HAP-1 (cell line): ENCODE data around the gene IGSF22.
"Not testable (repeated sequence)": the region's sequence is repeated elsewhere in the genome, so short reads cannot be mapped to it uniquely, and the experiment has no call there.

ENCODE experiments used
- DNase-seq, 2 experiments: peaks; one replicate each; pipeline ENCODE4 v3.0.0-alpha.2; 2016 to 2020; ENCODE audit warnings: low spot score in 2 of 2
- H3K27me3 ChIP-seq: fragments of 250-450 bp; sonication (Bioruptor Pico); 2 replicates; pipeline ENCODE4 v1.5.1; 2020; ENCODE audit warnings: low read depth, mild to moderate bottlenecking, moderate library complexity
- H3K36me3 ChIP-seq: fragments of 250-450 bp; sonication (Bioruptor Pico); replicated peaks from 2 replicates; pipeline ENCODE4 v1.5.1; 2020; ENCODE audit warnings: mild to moderate bottlenecking
- H3K4me1 ChIP-seq: fragments of 250-450 bp; sonication (Bioruptor Pico); 2 replicates; pipeline ENCODE4 v1.5.1; 2020; ENCODE audit warnings: mild to moderate bottlenecking
- H3K4me3 ChIP-seq: fragments of 250-450 bp; sonication (Bioruptor Pico); 2 replicates; pipeline ENCODE4 v1.5.1; 2020; ENCODE audit warnings: mild to moderate bottlenecking, moderate library complexity
- H3K9me3 ChIP-seq: fragments of 250-450 bp; sonication (Bioruptor Pico); 2 replicates; pipeline ENCODE4 v1.5.1; 2020; ENCODE audit warnings: mild to moderate bottlenecking, moderate library complexity
- in situ Hi-C: fragments of 300-500 bp; cut with MboI; formaldehyde crosslinking; loops from 3 replicates; pipeline ENCODE4 v1.14.3; 2020; ENCODE audit warnings: low sequenced_read_pairs, inconsistent platforms, mixed read lengths

Gene IGSF22

DNA sequence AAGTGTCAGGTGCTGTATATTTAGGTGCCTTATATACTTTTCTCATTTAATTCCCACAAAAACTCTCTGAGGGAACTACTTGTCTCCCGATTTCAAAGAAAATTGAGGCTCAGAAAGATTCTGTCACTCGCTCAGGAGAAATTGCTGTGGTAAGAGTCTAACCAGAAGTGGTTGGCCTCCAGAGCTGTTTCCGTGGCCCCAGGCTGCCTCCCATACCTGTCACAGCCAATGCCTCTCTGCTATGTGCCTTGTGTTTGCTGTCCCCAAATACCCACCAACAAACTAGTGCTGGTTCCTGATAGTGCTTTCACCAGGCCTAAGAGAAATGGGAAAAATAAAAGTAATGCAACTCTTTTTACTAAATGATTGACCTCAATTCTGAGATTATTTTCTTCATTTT lies 48.4 kb downstream of the IGSF22 start:
- H3K36me3 ChIP-seq: no peaks in the 10 kb centered on the region
- H3K27me3 ChIP-seq: no peaks in the 10 kb centered on the region
- in situ Hi-C loops: no loop called here
- DNase-seq: no peak
- no peak overlapping the region for H3K4me3 ChIP-seq
- no peaks in the 10 kb centered on the region for H3K4me1 ChIP-seq
- no peaks in the 10 kb centered on the region for H3K9me3 ChIP-seq

DNA sequence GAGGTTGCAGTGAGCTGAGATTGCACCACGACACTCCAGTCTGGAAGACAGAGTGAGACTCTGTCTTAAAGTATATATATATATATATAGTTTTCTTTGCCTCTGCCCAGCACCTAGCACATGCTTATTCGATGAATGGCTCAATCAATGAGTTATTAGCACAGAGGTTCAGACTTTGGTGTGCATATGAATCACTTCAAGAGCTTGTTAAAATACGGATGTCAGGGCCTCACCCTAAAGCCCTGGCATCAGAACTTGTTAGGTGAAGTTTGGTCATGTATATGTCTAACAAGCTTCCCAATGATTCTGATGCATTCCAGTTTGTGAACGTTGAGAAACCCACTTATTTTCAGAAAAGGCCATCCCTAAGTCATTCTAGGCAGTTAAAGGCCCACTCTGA lies 49.2 kb downstream of the IGSF22 start:
- in situ Hi-C loops: no loop called here
- Histone ChIP-seq H3K27me3 (no peaks in the 10 kb centered on the region), H3K9me3 (no peaks in the 10 kb centered on the region), H3K4me1 (no peaks in the 10 kb centered on the region), H3K4me3 (no peak overlapping the region), H3K36me3 (no peaks in the 10 kb centered on the region)
- DNase-seq: no peak

DNA sequence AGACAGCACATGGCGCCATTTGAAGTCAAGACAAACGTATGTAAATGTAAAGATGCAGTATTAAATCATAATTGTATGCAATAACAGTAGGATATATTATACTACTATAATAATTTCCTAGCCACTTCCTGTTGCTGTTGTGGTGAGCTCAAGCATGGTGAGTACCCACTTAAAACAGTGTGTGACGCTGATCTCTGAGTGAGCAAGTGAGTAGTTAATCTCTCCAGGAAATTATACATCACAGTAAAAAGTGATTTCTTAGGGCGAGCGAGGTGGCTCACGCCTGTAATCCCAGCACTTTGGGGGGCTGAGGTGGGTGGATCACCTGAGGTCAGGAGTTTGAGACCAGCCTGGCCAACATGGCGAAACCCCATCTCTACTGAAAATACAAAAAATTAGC lies 53.8 kb downstream of the IGSF22 start:
- H3K27me3 ChIP-seq, H3K4me3 ChIP-seq, in situ Hi-C loops, H3K9me3 ChIP-seq, DNase-seq, H3K4me1 ChIP-seq, H3K36me3 ChIP-seq: not testable (repeated sequence)

DNA sequence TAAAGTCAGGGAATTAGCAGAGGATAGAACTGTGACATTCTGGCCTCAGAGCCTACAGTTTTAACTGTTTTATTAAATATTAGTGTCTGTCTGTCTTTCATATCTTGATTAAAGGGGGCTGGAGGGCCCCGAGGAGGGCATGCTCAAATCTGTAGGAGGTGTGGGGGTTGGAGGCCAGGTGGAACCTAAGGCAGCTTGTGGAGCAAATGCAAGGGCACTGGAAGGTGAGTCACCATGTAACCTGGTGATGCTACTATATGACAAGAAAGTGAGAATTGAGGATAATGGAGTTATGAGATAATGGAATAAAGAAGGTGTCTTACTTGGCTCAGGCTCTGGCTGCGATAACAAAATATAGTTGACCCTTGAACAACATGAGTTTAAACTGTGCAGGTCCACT lies 54.7 kb downstream of the IGSF22 start:
- in situ Hi-C loops: no loop called here
- Histone ChIP-seq H3K4me3 (no peak overlapping the region), H3K4me1 (no peaks in the 10 kb centered on the region; the same call in 1 of the 2 replicates), H3K27me3 (no peaks in the 10 kb centered on the region), H3K9me3 (no peaks in the 10 kb centered on the region), H3K36me3 (no peaks in the 10 kb centered on the region)
- no peak for DNase-seq

DNA sequence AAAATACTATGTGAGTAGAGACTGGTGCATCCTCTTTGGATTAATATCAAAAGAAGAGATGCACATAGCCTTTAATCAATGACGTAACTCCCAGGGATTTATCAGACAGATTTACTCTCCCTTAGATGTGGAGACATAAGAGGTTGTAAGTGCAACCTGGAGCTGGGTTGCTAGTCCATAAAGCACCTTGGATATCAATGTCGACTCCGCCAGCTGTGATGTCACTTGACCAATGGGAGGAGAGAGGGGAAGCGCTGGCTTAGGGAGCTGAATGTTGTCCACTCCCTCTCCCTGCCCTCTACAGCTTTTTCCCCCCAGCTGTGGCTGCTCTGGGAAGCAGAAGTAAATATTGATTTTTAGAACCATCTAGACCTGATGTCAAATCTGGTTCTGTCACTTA lies 56.3 kb downstream of the IGSF22 start:
- Histone ChIP-seq H3K9me3 (no peaks in the 10 kb centered on the region), H3K27me3 (no peaks in the 10 kb centered on the region), H3K4me3 (no peak overlapping the region), H3K4me1 (no peaks in the 10 kb centered on the region; the same call in 1 of the 2 replicates), H3K36me3 (no peaks in the 10 kb centered on the region)
- no peak for DNase-seq
- in situ Hi-C loops: no loop called here

DNA sequence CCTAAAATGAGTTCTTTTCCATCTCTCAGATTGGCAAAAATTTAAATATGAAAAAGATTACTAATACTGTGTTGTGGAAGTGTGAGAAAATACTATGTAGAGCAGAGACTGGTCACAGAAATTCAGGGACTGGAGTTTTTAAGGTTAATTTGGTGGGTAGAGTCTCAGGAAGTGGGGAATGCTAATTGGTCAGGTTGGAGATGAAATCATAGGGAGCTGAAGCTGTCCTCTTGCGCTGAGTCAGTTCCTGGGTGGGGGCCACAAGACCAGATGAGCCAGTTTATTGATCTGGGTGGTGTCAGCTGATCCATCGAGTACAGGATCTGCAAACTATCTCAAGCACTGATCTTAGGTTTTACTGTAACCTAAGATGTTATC lies 56.8 kb downstream of the IGSF22 start:
- no peaks in the 10 kb centered on the region for H3K36me3 ChIP-seq
- no peak overlapping the region for H3K4me3 ChIP-seq
- H3K27me3 ChIP-seq: no peaks in the 10 kb centered on the region
- no peaks in the 10 kb centered on the region; the same call in 1 of the 2 replicates for H3K4me1 ChIP-seq
- in situ Hi-C loops: no loop called here
- no peak for DNase-seq
- H3K9me3 ChIP-seq: no peaks in the 10 kb centered on the region

DNA sequence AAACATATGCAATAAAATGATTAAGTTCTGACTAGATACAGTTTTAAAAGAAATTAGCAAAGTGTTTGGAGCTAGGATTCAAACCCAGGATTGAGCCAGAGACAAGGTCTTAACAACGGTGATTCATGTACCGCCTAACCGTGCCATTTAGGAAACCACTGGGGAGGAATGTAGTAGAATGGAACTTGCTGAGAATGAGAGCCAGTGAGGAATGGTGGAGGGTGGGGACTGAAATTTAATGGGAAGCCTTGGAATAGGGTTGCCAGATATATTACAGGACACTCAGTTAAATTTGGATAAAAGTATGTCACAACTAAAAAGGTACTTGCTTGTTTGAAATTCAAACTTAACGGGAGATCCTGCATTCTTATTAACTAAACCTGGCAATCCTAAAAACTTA lies 57.9 kb downstream of the IGSF22 start:
- Histone ChIP-seq H3K9me3 (no peaks in the 10 kb centered on the region), H3K27me3 (no peaks in the 10 kb centered on the region), H3K4me1 (no peaks in the 10 kb centered on the region; the same call in 1 of the 2 replicates), H3K4me3 (no peak overlapping the region), H3K36me3 (no peaks in the 10 kb centered on the region)
- in situ Hi-C loops: no loop called here
- DNase-seq: no peak

DNA sequence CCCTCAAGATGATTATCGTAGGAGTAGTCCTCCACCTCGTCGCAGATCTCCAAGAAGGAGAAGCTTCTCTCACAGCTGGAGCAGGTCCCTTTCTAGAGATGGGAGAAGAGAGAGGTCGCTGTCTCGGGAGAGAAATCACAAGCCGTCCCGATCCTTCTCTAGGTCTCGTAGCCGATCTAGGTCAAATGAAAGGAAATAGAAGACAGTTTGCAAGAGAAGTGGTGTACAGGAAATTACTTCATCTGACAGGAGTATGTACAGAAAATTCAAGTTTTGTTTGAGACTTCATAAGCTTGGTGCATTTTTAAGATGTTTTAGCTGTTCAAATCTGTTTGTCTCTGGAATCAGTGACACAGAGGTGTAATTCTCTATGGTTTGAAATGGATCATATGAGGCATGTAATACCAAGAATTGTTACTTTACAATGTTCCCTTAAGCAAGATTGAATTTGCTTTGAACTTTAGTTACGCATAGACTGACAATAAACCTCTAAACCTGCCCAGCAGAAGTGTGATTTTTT lies 60.6 kb downstream of the IGSF22 start:
- not testable (repeated sequence) for DNase-seq, H3K4me3 ChIP-seq

DNA sequence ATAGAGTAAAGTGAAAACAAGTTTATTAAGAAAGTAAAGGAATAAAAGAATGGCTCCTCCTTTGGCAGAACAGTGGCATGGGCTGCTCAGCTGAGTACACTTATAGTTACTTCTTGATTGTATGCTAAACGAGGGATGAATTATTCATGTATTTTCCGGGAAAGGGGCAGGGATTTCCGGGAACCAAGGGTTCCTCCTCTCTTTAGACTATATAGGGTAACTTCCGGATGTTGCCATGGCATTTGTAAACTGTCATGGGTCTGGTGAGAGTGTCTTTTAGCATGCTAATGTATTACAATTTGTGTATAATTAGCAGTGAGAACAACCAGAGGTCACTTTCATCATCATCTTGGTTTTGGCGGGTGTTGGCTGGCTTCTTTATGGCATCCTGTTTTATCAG lies 68.3 kb downstream of the IGSF22 start:
- in situ Hi-C loops: no loop called here
- H3K4me1 ChIP-seq: no peaks in the 10 kb centered on the region
- 0 out of 2 replicates have a peak, but pooled peaks cover 5% of the 10 kb centered on the region for H3K27me3 ChIP-seq
- no peak for DNase-seq
- no peaks in the 10 kb centered on the region for H3K36me3 ChIP-seq
- no peak overlapping the region for H3K4me3 ChIP-seq
- H3K9me3 ChIP-seq: no peaks in the 10 kb centered on the region

More for the DNA sequence above, 60.6 kb downstream of the IGSF22 start:
- in situ Hi-C loops, H3K9me3 ChIP-seq, H3K36me3 ChIP-seq, H3K4me1 ChIP-seq, H3K27me3 ChIP-seq: not testable (repeated sequence)
